K562 (cell line): Measurements from ENCODE around the gene RBM25. TPM values are rescaled to one million over a fixed set of nuclear protein-coding genes. Genes with fewer than 3 reads are reported as not detected.

Experiments
- ATAC-seq: fragments of 200-7000 bp; cut with Tn5 transposase; 3 replicates; pipeline ENCODE4 v1.9.1; 2020; ENCODE audit warnings: moderate library complexity
- Bru-seq: library from RNA; stranded (reverse); fragments of 400-500 nt; gene quantifications from one replicate; lab custom pipeline; 2021; lab: Mats Ljungman, UMichigan
- BruChase-seq, 2 experiments: library from RNA; stranded (reverse); fragments of 400-500 nt; gene quantifications; one replicate each; lab custom pipeline; 2021; lab: Mats Ljungman, UMichigan
- BruUV-seq: library from RNA; stranded (reverse); fragments of 400-500 nt; replicated peaks from 2 replicates; lab custom pipeline; 2021; lab: Mats Ljungman, UMichigan
- CTCF ChIA-PET: fragments of 300-600 bp; formaldehyde crosslinking; extraction: SDS; loops from one replicate; lab custom pipeline; 2021; ENCODE audit warnings: low intra/inter-chr PET ratio; lab: Yijun Ruan, JAX
- POLR2A ChIA-PET: fragments of 300-600, 350-650 bp; sonication (Branson Sonifier 250); formaldehyde crosslinking; extraction: SDS; loops from one replicate; lab custom pipeline; 2021; ENCODE audit warnings: antibody characterized with exemption, inconsistent platforms; lab: Yijun Ruan, JAX
- DNase-seq, 4 experiments: peaks; one replicate each; pipeline versions ENCODE4 v3.0.0 to v3.0.0-alpha.2; 2011 to 2018; ENCODE audit warnings: low spot score in 3 of 4, mixed read lengths in 3 of 4; ENCODE audit errors: extremely low read depth in 1 of 4
- FAIRE-seq: peaks from 2 replicates; lab custom pipeline; 2011; peaks lifted over from hg19 to GRCh38; lab: Jason Lieb, UNC
- H2AFZ ChIP-seq: 2 replicates; pipeline ENCODE4 v1.6.0; 2011; ENCODE audit warnings: low read depth, low read length, control low read depth, inconsistent platforms
- H3K27ac ChIP-seq: fragments of 200-600 bp; 3 replicates; pipeline ENCODE4 v1.8.0; 2011; ENCODE audit warnings: low read depth, mild to moderate bottlenecking, control low read depth, inconsistent platforms, low read length, moderate library complexity, mixed read lengths; ENCODE audit errors: extremely low read depth
- H3K27me3 ChIP-seq, 2 experiments: fragments of 300-600 bp in 1 of 2; 2 replicates in 1 of 2; 3 replicates in 1 of 2; pipeline versions ENCODE4 v1.6.0 to v1.8.0; 2011; ENCODE audit warnings: inconsistent platforms in 2 of 2, low read length in 2 of 2, mild to moderate bottlenecking in 1 of 2, mixed read lengths in 1 of 2, moderate library complexity in 1 of 2; ENCODE audit not compliant: control insufficient read depth in 2 of 2, insufficient read depth in 2 of 2
- H3K36me3 ChIP-seq: fragments of 300-600 bp; 3 replicates; pipeline ENCODE4 v1.8.0; 2011; ENCODE audit warnings: mild to moderate bottlenecking, low read length, inconsistent platforms; ENCODE audit not compliant: control insufficient read depth, insufficient read depth
- H3K4me1 ChIP-seq, 2 experiments: fragments of 200-600 bp in 1 of 2; replicated peaks in 1 of 2; 2 replicates in 1 of 2; 3 replicates in 1 of 2; pipeline versions ENCODE4 v1.5.1 to v1.8.0; 2011; ENCODE audit warnings: inconsistent platforms in 2 of 2, low read length in 2 of 2, mild to moderate bottlenecking in 1 of 2, mixed read lengths in 1 of 2, moderate library complexity in 1 of 2; ENCODE audit not compliant: control insufficient read depth in 2 of 2, insufficient read depth in 2 of 2
- H3K4me2 ChIP-seq: 2 replicates; pipeline ENCODE4 v1.6.1; 2011; ENCODE audit warnings: low read length, control low read depth, inconsistent platforms, mixed read lengths; ENCODE audit not compliant: insufficient read depth
- H3K4me3 ChIP-seq: fragments of 200-600 bp; sonication (generic), shearing (Covaris generic); 2 replicates; pipeline ENCODE4 v1.5.1; 2016; ENCODE audit warnings: control low read depth, inconsistent platforms
- H3K79me2 ChIP-seq: fragments of 200-600 bp; 3 replicates; pipeline ENCODE4 v1.8.0; 2011; ENCODE audit warnings: low read length, inconsistent platforms; ENCODE audit not compliant: control insufficient read depth, insufficient read depth
- H3K9ac ChIP-seq, 2 experiments: 2 replicates each; pipeline versions ENCODE4 v1.6.0 to v1.6.1; 2011; ENCODE audit warnings: low read depth in 2 of 2, low read length in 2 of 2, control low read depth in 1 of 2, inconsistent platforms in 1 of 2, mild to moderate bottlenecking in 1 of 2, mixed read lengths in 1 of 2; ENCODE audit not compliant: insufficient read depth in 1 of 2
- H3K9me1 ChIP-seq: one replicate; pipeline ENCODE4 v1.6.0; 2011; ENCODE audit warnings: inconsistent platforms, mild to moderate bottlenecking, low read length, moderate library complexity; ENCODE audit not compliant: control insufficient read depth, insufficient read depth
- H3K9me3 ChIP-seq: replicated peaks from 2 replicates; pipeline ENCODE4 v1.5.1; 2011; ENCODE audit warnings: low read depth, low read length, inconsistent platforms; ENCODE audit not compliant: control insufficient read depth, insufficient read depth
- H4K20me1 ChIP-seq: replicated peaks from 2 replicates; pipeline ENCODE4 v1.6.1; 2011; ENCODE audit warnings: low read length, inconsistent platforms, mixed read lengths; ENCODE audit not compliant: control insufficient read depth, insufficient read depth
- MTA3 ChIP-seq: fragments of 450-650 bp; formaldehyde crosslinking; IDR thresholded peaks from 2 replicates; pipeline ENCODE4 v1.6.1; 2017; ENCODE audit warnings: mild to moderate bottlenecking, borderline replicate concordance
- NFIX ChIP-seq: fragments of 250-450 bp; sonication (Bioruptor Pico); IDR thresholded peaks from 2 replicates; pipeline ENCODE4 v1.4.0; 2020; ENCODE audit warnings: low read depth, mild to moderate bottlenecking, moderate library complexity
- SMAD1 ChIP-seq: fragments of 150-350 bp; IDR thresholded peaks from 2 replicates; pipeline ENCODE4 v1.6.1; 2014; ENCODE audit warnings: low read length, low read depth; ENCODE audit not compliant: partially characterized antibody
- TOE1 ChIP-seq, 2 experiments: fragments of 450-650 bp in 1 of 2; sonication (generic) in 1 of 2; formaldehyde crosslinking in 1 of 2; IDR thresholded peaks; 2 replicates each; pipeline versions ENCODE4 v1.7.1 to v1.8.0; 2016 to 2022; ENCODE audit warnings: borderline replicate concordance in 2 of 2, mild to moderate bottlenecking in 2 of 2, antibody characterized with exemption in 1 of 2, inconsistent platforms in 1 of 2, low read depth in 1 of 2, missing genetic modification reagents in 1 of 2, moderate library complexity in 1 of 2
- ZNF778 ChIP-seq: fragments of 450-650 bp; formaldehyde crosslinking; IDR thresholded peaks from 2 replicates; pipeline ENCODE4 v1.4.0; 2020; ENCODE audit warnings: mild to moderate bottlenecking, moderate library complexity
- WGBS: fragments of 100-300 bp; shearing (Covaris generic); methylation state at CpG from one replicate; pipeline ENCODE4 v1.1.6; 2016; ENCODE audit warnings: low coverage, mixed read lengths; ENCODE audit not compliant: insufficient coverage; ENCODE audit errors: missing lambda C conversion rate; 5-methylcytosine and 5-hydroxymethylcytosine counted together
- in situ Hi-C: fragments of 300-500 bp; cut with MboI; formaldehyde crosslinking; loops from 4 replicates; pipeline ENCODE4 v1.15.0; 2018; ENCODE audit warnings: inconsistent platforms, mixed read lengths
- intact Hi-C: fragments of 100-400 bp; cut with micrococcal nuclease; formaldehyde crosslinking; loops from 2 replicates; pipeline ENCODE4 v1.14.2; 2022
- long read RNA-seq, 3 experiments: library from polyadenylated mRNA in 2 of 3; library from RNA in 1 of 3; unstranded in 2 of 3; stranded (forward) in 1 of 3; transcript quantifications; one replicate each; pipeline ENCODE4 v2.0.0, GENCODE V29; 2019 to 2022
- polyA minus RNA-seq, 3 experiments: library from RNA; depleted of rRNA, polyadenylated mRNA; stranded (reverse); fragments of >200 nt; gene quantifications; 2 replicates each; pipeline ENCODE4 v1.2.3, GENCODE V29; 2011
- polyA plus RNA-seq, 8 experiments: library from polyadenylated mRNA; depleted of rRNA in 4 of 8; stranded (reverse) in 5 of 8; unstranded in 3 of 8; fragments of >200 nt; fragmentation: Nextera tagmentation in 2 of 8; fragmentation: Illumina TruSeq in 1 of 8; extraction: Ambion mirVana in 2 of 8; extraction: Trizol in 1 of 8; gene quantifications; 2 replicates each; pipeline versions ENCODE4 v1.2.1 to v1.2.3, GENCODE V29; 2011 to 2014; ENCODE audit warnings: inconsistent platforms in 1 of 8, missing spikeins in 1 of 8
- total RNA-seq, 7 experiments: library from RNA; depleted of rRNA in 6 of 7; stranded (reverse); fragments of >200 nt in 6 of 7; fragmentation: Illumina TruSeq in 2 of 7; extraction: Trizol in 2 of 7; gene quantifications; 2 replicates each; pipeline versions ENCODE4 v1.2.1 to v1.2.3, GENCODE V29; 2011 to 2021; ENCODE audit warnings: low replicate concordance in 1 of 7
- TF ChIP-seq, protein P1 (sequence below): fragments of 250-450 bp; sonication (Bioruptor Pico); IDR thresholded peaks from 2 replicates; pipeline ENCODE4 v1.8.0; 2022; ENCODE audit warnings: inconsistent platforms
- TF ChIP-seq, protein P2 (sequence below): fragments of 250-450 bp; sonication (Bioruptor Pico); IDR thresholded peaks from 2 replicates; pipeline ENCODE4 v1.8.0; 2021; ENCODE audit warnings: mild to moderate bottlenecking, moderate library complexity
- TF ChIP-seq, protein P3 (sequence below): fragments of 450-650 bp; IDR thresholded peaks from 2 replicates; pipeline ENCODE4 v1.6.1; 2016

The RBM25 gene
- total RNA-seq (2011; cell fraction: chromatin; rRNA removed; ENCODE audit: low replicate concordance), result 66.1 and 166 TPM in 2 replicates
- total RNA-seq (2011; cell fraction: nucleolus; rRNA removed), result 34.0 and 41.3 TPM in 2 replicates
- 62.3 and 130 TPM in 2 replicates for total RNA-seq (2011; cell fraction: nucleoplasm; rRNA removed)
- total RNA-seq (2014; rRNA removed), result 32.2 and 34.6 TPM in 2 replicates
- 48.1 and 55.6 TPM in 2 replicates for total RNA-seq (2014; rRNA removed; fragmentation: Illumina TruSeq; extraction: Trizol)
- total RNA-seq (2015; rRNA removed; fragmentation: Illumina TruSeq; extraction: Trizol), result 59.8 and 64.4 TPM in 2 replicates
- 47.3 and 51.4 TPM in 2 replicates for total RNA-seq (2021)
- 28.8 and 38.1 TPM in 2 replicates for polyA plus RNA-seq (2011; rRNA removed)
- 5.9 and 7.6 TPM in 2 replicates for polyA plus RNA-seq (2011; cell fraction: cytosol; rRNA removed)
- polyA plus RNA-seq (2011; cell fraction: nucleus; rRNA removed), result 118 and 157 TPM in 2 replicates
- polyA plus RNA-seq (2012), result 40.3 and 41.6 TPM in 2 replicates
- polyA plus RNA-seq (2014; fragmentation: Illumina TruSeq; extraction: Trizol), result 64.4 and 80.1 TPM in 2 replicates
- 10 to 100 TPM; 28.6 to 36.7 TPM for polyA plus RNA-seq (2014; fragmentation: Nextera tagmentation; extraction: Ambion mirVana)
- polyA plus RNA-seq (2014; rRNA removed), result 46.2 and 58.8 TPM in 2 replicates
- 32.7 and 44.1 TPM in 2 replicates for polyA minus RNA-seq (2011; rRNA and poly(A)+ RNA removed)
- polyA minus RNA-seq (2011; cell fraction: cytosol; rRNA and poly(A)+ RNA removed), result 15.0 and 20.6 TPM in 2 replicates
- polyA minus RNA-seq (2011; cell fraction: nucleus; rRNA and poly(A)+ RNA removed), result 58.8 and 84.0 TPM in 2 replicates
- percentile 88 among the genes with signal in this experiment for Bru-seq, nascent RNA
- percentile 92 among the genes with signal in this experiment for BruChase-seq, experiment 1, labeled RNA remaining after a 2-hour chase
- BruChase-seq, experiment 2, labeled RNA remaining after a 6-hour chase, result percentile 92 among the genes with signal in this experiment
- long read RNA-seq, experiment 1, full-length matches to known transcripts, result 7 of 243 reads
- long read RNA-seq, experiment 1, partial matches to known transcripts, result 224 of 243 reads
- long read RNA-seq, experiment 1, other reads (novel, unspliced or antisense), result 12 of 243 reads
- long read RNA-seq, experiment 2, partial matches to known transcripts, result 13 of 36 reads
- long read RNA-seq, experiment 2, other reads (novel, unspliced or antisense), result 23 of 36 reads
- long read RNA-seq, experiment 3, transcript RBM25-203 (9 exons, 2,470 nt), result major isoform, 9 of 59 reads
- long read RNA-seq, experiment 3, partial matches to known transcripts, result 48 of 59 reads
- long read RNA-seq, experiment 3, other reads (novel, unspliced or antisense), result 2 of 59 reads

DNA sequence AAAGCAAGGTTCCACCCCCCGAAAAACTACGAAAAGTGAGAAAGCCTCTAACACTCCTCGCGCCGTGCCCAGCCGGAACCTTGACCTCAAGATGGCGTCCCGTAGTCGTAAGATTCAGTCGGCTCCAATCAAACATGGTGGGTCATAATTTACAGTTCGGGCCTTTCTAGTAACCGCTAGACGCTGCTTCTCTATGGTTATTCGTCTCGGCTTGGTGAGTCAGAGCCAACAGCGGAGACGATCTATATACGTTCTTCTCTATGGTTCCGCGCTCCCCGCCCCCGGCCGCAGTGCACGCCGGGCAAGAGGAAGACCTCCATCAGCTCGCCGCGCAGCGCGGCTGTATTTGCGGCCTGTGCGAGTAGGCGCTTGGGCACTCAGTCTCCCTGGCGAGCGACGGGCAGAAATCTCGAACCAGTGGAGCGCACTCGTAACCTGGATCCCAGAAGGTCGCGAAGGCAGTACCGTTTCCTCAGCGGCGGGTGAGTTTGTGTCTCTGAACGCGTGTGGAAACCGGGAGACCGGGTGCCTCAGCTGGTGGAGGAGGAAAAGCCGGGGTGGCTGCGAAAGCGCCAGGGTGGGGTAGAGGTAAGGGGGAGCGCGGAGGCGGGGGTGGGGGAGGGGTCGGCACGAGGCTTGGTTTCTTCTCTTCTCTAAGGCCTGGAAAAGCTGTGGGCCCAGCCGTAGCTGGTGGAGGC, at the start of gene RBM25:
RBM25 (plus strand) TSS at position 311 of the 698 bp plus-strand sequence. CDS start 13,108 bp downstream, outside the sequence.
- ChIA-PET CTCF (no interaction called here), POLR2A (interaction anchor here (0.5 to 2.2 kb wide), 20 partner anchors 8 to 1666 kb away, joined by 3 to 16 read pairs (median 4); partner anchors contain the start of gene ZFYVE1)
- Histone ChIP-seq H2AFZ (peak within 1 kb of the TSS; percentile 93), H3K9me1 (no peaks in the 10 kb centered on the region), H3K27ac (peak within 1 kb of the TSS; percentile 98), H3K4me2 (peak within 1 kb of the TSS; percentile 81), H3K4me1 (peaks cover 4 to 10% of the 10 kb centered on the region in 2 experiments; a peak in 3 of 5 replicates), H3K36me3 (peaks cover 27% of the 10 kb centered on the region; the same call in 1 of the 3 replicates), H3K9me3 (no peaks in the 10 kb centered on the region), H3K4me3 (peak within 1 kb of the TSS; percentile 96), H3K79me2 (peaks cover 58% of the 10 kb centered on the region), H4K20me1 (peaks cover 7% of the 10 kb centered on the region; the same call in 1 of the 2 replicates), H3K9ac (peak within 1 kb of the TSS; percentile 99), H3K27me3 (no peaks in the 10 kb centered on the region)
- 1% methylated on average over 41 of the region's 57 CpGs for WGBS
- ATAC-seq (peak; percentile 94), DNase-seq (peak; percentile 83 to 96 (median 87)), FAIRE-seq (peak; percentile 98)
- intact Hi-C loops (no loop called here), in situ Hi-C loops (no loop called here)
- BruUV-seq, result no TSS peak
- TF ChIP-seq NFIX (CRISPR knock-in tag), result no peak
- no peak for TF ChIP-seq ZNF778 (CRISPR knock-in tag)
- TF ChIP-seq, protein P1, sequence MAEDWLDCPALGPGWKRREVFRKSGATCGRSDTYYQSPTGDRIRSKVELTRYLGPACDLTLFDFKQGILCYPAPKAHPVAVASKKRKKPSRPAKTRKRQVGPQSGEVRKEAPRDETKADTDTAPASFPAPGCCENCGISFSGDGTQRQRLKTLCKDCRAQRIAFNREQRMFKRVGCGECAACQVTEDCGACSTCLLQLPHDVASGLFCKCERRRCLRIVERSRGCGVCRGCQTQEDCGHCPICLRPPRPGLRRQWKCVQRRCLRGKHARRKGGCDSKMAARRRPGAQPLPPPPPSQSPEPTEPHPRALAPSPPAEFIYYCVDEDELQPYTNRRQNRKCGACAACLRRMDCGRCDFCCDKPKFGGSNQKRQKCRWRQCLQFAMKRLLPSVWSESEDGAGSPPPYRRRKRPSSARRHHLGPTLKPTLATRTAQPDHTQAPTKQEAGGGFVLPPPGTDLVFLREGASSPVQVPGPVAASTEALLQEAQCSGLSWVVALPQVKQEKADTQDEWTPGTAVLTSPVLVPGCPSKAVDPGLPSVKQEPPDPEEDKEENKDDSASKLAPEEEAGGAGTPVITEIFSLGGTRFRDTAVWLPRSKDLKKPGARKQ (CRISPR knock-in tag), result no peak
- TF ChIP-seq MTA3, result peak; percentile 63; the same call in 1 of the 2 replicates
- TF ChIP-seq SMAD1, result peak; percentile 66
- TF ChIP-seq, protein P2, sequence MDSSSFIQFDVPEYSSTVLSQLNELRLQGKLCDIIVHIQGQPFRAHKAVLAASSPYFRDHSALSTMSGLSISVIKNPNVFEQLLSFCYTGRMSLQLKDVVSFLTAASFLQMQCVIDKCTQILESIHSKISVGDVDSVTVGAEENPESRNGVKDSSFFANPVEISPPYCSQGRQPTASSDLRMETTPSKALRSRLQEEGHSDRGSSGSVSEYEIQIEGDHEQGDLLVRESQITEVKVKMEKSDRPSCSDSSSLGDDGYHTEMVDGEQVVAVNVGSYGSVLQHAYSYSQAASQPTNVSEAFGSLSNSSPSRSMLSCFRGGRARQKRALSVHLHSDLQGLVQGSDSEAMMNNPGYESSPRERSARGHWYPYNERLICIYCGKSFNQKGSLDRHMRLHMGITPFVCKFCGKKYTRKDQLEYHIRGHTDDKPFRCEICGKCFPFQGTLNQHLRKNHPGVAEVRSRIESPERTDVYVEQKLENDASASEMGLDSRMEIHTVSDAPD (CRISPR knock-in tag), result no peak
- TF ChIP-seq, protein P3, sequence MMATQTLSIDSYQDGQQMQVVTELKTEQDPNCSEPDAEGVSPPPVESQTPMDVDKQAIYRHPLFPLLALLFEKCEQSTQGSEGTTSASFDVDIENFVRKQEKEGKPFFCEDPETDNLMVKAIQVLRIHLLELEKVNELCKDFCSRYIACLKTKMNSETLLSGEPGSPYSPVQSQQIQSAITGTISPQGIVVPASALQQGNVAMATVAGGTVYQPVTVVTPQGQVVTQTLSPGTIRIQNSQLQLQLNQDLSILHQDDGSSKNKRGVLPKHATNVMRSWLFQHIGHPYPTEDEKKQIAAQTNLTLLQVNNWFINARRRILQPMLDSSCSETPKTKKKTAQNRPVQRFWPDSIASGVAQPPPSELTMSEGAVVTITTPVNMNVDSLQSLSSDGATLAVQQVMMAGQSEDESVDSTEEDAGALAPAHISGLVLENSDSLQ, result peak; percentile 79
- peak; percentile 18; the same call in 1 of the 2 replicates for TF ChIP-seq TOE1 (IDR thresholded peaks at IDR 0.05; ENCODE audit: borderline replicate concordance)
- no peak for TF ChIP-seq TOE1 (CRISPR knock-in tag; IDR thresholded peaks at IDR 0.05; ENCODE audit: borderline replicate concordance, low read depth)
